SW480 (cell line): ENCODE data around the gene LRSAM1.
A peak's percentile ranks its signal among the peaks of the same experiment; 100 is the strongest.

Experiments used
- DNase-seq: peaks from one replicate; pipeline ENCODE4 v3.0.0-alpha.2; 2016; ENCODE audit warnings: low spot score

The LRSAM1 gene

GRCh38 chr9:127516835-127517607 is 65.7 kb downstream of the LRSAM1 start:
- no peak for DNase-seq

GRCh38 chr9:127517620-127518019 is 66.3 kb downstream of the LRSAM1 start:
- DNase-seq = no peak

- DNase-seq = no peak
Observed at GRCh38 chr9:127518091-127518856, 67.0 kb downstream of the LRSAM1 start.

GRCh38 chr9:127519301-127520166 is 68.2 kb downstream of the LRSAM1 start:
- peak; percentile 93 for DNase-seq

GRCh38 chr9:127520941-127521918 is 69.9 kb downstream of the LRSAM1 start:
- DNase-seq = peak; percentile 50

- peak; percentile 83 for DNase-seq
Observed at GRCh38 chr9:127521919-127522304, 70.6 kb downstream of the LRSAM1 start.

GRCh38 chr9:127522727-127523126 is 71.4 kb downstream of the LRSAM1 start:
- DNase-seq = peak; percentile 71

GRCh38 chr9:127523312-127523851 is 72.1 kb downstream of the LRSAM1 start:
- DNase-seq = peak; percentile 42

GRCh38 chr9:127524373-127524772 is 73.1 kb downstream of the LRSAM1 start:
- peak; percentile 44 for DNase-seq

- peak; percentile 43 for DNase-seq
Observed at GRCh38 chr9:127525401-127526188, 74.3 kb downstream of the LRSAM1 start.

GRCh38 chr9:127526655-127527559 is 75.6 kb downstream of the LRSAM1 start:
- DNase-seq = no peak

- DNase-seq = no peak
Observed at GRCh38 chr9:127527560-127528268, 76.4 kb downstream of the LRSAM1 start.

- no peak for DNase-seq
Observed at GRCh38 chr9:127528422-127529251, 77.3 kb downstream of the LRSAM1 start.

GRCh38 chr9:127529671-127530070 is 78.4 kb downstream of the LRSAM1 start:
- no peak for DNase-seq

GRCh38 chr9:127530206-127530941 is 79.1 kb downstream of the LRSAM1 start:
- DNase-seq = no peak

GRCh38 chr9:127531676-127532075 is 80.4 kb downstream of the LRSAM1 start:
- DNase-seq = no peak
